PC-3 (cell line): ENCODE results near the gene KRTAP10-4. TPM values are rescaled to one million over a fixed set of nuclear protein-coding genes. Genes with fewer than 3 reads are reported as not detected.

ENCODE experiments used
- ATAC-seq: fragments of 200-7000 bp; cut with Tn5 transposase; 2 replicates; pipeline ENCODE4 v1.9.1; 2020; ENCODE audit warnings: mild to moderate bottlenecking, moderate library complexity
- BruUV-seq: library from RNA; stranded (reverse); fragments of 400-500 nt; replicated peaks from 2 replicates; lab custom pipeline; 2021; lab: Mats Ljungman, UMichigan
- CTCF ChIA-PET: fragments of 300-600 bp; sonication (Branson Sonifier 250); formaldehyde crosslinking; loops from one replicate; lab custom pipeline; 2022; ENCODE audit warnings: antibody characterized with exemption; lab: Charles Lee
- POLR2A ChIA-PET: fragments of 300-600 bp; sonication (Branson Sonifier 250); formaldehyde crosslinking; loops from one replicate; lab custom pipeline; 2022; ENCODE audit warnings: antibody characterized with exemption; ENCODE audit not compliant: unreplicated experiment; lab: Charles Lee
- DNase-seq: peaks from one replicate; pipeline ENCODE4 v3.0.0-alpha.2; 2015
- H2AFZ ChIP-seq: fragments of 300-600 bp; sonication (generic); 2 replicates; pipeline ENCODE4 v1.6.0; 2016; ENCODE audit warnings: antibody characterized with exemption, low read length
- H3F3A ChIP-seq: fragments of 300-600 bp; sonication (generic); one replicate; pipeline ENCODE4 v1.6.0; 2017; ENCODE audit warnings: antibody characterized with exemption, low read length, control low read depth, mild to moderate bottlenecking; ENCODE audit not compliant: unreplicated experiment
- H3K27ac ChIP-seq: fragments of 300-600 bp; sonication (generic); 2 replicates; pipeline ENCODE4 v1.5.1; 2016; ENCODE audit warnings: mild to moderate bottlenecking, low read length
- H3K27me3 ChIP-seq: fragments of 300-600 bp; sonication (generic); 2 replicates; pipeline ENCODE4 v1.6.1; 2016; ENCODE audit warnings: low read length, mixed read lengths
- H3K36me3 ChIP-seq: fragments of 300-600 bp; sonication (generic); 2 replicates; pipeline ENCODE4 v1.6.1; 2016; ENCODE audit warnings: low read depth, mixed run types, low read length, mixed read lengths
- H3K4me1 ChIP-seq: fragments of 300-600 bp; sonication (generic); 2 replicates; pipeline ENCODE4 v1.5.1; 2016; ENCODE audit warnings: low read length; ENCODE audit not compliant: insufficient read depth
- H3K4me2 ChIP-seq: fragments of 300-600 bp; sonication (generic); 2 replicates; pipeline ENCODE4 v1.6.0; 2016; ENCODE audit warnings: low read length
- H3K4me3 ChIP-seq: fragments of 300-600 bp; sonication (generic); 2 replicates; pipeline ENCODE4 v1.5.1; 2016; ENCODE audit warnings: mild to moderate bottlenecking, low read length, mixed read lengths
- H3K79me2 ChIP-seq: fragments of 300-600 bp; sonication (generic); 2 replicates; pipeline ENCODE4 v1.6.1; 2017; ENCODE audit warnings: low read length, mixed read lengths
- H3K9ac ChIP-seq: fragments of 300-600 bp; sonication (generic); 2 replicates; pipeline ENCODE4 v1.6.0; 2016; ENCODE audit warnings: mild to moderate bottlenecking, low read length
- H3K9me2 ChIP-seq: fragments of 300-600 bp; sonication (generic); replicated peaks from 2 replicates; pipeline ENCODE4 v1.6.1; 2016; ENCODE audit warnings: mixed run types, low read length, mixed read lengths
- H3K9me3 ChIP-seq: fragments of 300-600 bp; sonication (generic); 2 replicates; pipeline ENCODE4 v1.6.1; 2016; ENCODE audit warnings: low read length, mixed read lengths
- H4K20me1 ChIP-seq: fragments of 300-600 bp; sonication (generic); 2 replicates; pipeline ENCODE4 v1.6.1; 2016; ENCODE audit warnings: low read length, mixed read lengths
- EZH2 ChIP-seq: fragments of 300-600 bp; sonication (generic); IDR thresholded peaks from one replicate; pipeline ENCODE4 v1.6.1; 2017; ENCODE audit warnings: antibody characterized with exemption, mild to moderate bottlenecking, low read length; ENCODE audit not compliant: unreplicated experiment
- EZH2phosphoT487 ChIP-seq: fragments of 300-600 bp; sonication (generic); IDR thresholded peaks from 2 replicates; pipeline ENCODE4 v1.6.1; 2018; ENCODE audit warnings: mild to moderate bottlenecking, antibody characterized with exemption, low read length, borderline replicate concordance
- intact Hi-C: fragments of 100-400 bp; cut with micrococcal nuclease; formaldehyde crosslinking; loops from 2 replicates; pipeline ENCODE4 v1.9.0; 2023
- total RNA-seq: library from RNA; depleted of rRNA; stranded (reverse); fragments of >200 nt; gene quantifications from 2 replicates; pipeline ENCODE4 v1.2.3, GENCODE V29; 2014
- TF ChIP-seq, protein P1 (sequence below): fragments of 300-600 bp; sonication (generic); conservative IDR thresholded peaks from 2 replicates; pipeline ENCODE4 v1.5.1; 2017; ENCODE audit warnings: antibody characterized with exemption, low read depth, mild to moderate bottlenecking, low read length

KRTAP10-4 gene
- total RNA-seq, 1 experiment from 2014 or later: not detected

GRCh38 chr21:44539046-44539445, 34.5 kb upstream of the KRTAP10-4 start:
- POLR2A ChIA-PET: no interaction called here
- no peak overlapping the region for H3K4me2 ChIP-seq
- no peaks in the 10 kb centered on the region for H3K4me1 ChIP-seq
- CTCF ChIA-PET: no interaction called here
- H4K20me1 ChIP-seq: no peaks in the 10 kb centered on the region
- H3F3A ChIP-seq: no peaks in the 10 kb centered on the region
- H3K27me3 ChIP-seq: no peaks in the 10 kb centered on the region
- no peaks in the 10 kb centered on the region for H3K36me3 ChIP-seq
- H3K9ac ChIP-seq: no peak overlapping the region
- TF ChIP-seq, protein P1, sequence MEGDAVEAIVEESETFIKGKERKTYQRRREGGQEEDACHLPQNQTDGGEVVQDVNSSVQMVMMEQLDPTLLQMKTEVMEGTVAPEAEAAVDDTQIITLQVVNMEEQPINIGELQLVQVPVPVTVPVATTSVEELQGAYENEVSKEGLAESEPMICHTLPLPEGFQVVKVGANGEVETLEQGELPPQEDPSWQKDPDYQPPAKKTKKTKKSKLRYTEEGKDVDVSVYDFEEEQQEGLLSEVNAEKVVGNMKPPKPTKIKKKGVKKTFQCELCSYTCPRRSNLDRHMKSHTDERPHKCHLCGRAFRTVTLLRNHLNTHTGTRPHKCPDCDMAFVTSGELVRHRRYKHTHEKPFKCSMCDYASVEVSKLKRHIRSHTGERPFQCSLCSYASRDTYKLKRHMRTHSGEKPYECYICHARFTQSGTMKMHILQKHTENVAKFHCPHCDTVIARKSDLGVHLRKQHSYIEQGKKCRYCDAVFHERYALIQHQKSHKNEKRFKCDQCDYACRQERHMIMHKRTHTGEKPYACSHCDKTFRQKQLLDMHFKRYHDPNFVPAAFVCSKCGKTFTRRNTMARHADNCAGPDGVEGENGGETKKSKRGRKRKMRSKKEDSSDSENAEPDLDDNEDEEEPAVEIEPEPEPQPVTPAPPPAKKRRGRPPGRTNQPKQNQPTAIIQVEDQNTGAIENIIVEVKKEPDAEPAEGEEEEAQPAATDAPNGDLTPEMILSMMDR: no peak
- no peak for TF ChIP-seq EZH2phosphoT487
- TF ChIP-seq EZH2: no peak
- H3K9me3 ChIP-seq: peaks cover 10% of the 10 kb centered on the region; the same call in 1 of the 2 replicates
- ATAC-seq (no peak), DNase-seq (no peak)
- no peaks in the 10 kb centered on the region for H3K9me2 ChIP-seq
- H2AFZ ChIP-seq: no peak overlapping the region
- no peak overlapping the region for H3K4me3 ChIP-seq
- no peaks in the 10 kb centered on the region for H3K79me2 ChIP-seq
- no TSS peak for BruUV-seq
- H3K27ac ChIP-seq: no peak overlapping the region
- intact Hi-C loops: no loop called here

DNA sequence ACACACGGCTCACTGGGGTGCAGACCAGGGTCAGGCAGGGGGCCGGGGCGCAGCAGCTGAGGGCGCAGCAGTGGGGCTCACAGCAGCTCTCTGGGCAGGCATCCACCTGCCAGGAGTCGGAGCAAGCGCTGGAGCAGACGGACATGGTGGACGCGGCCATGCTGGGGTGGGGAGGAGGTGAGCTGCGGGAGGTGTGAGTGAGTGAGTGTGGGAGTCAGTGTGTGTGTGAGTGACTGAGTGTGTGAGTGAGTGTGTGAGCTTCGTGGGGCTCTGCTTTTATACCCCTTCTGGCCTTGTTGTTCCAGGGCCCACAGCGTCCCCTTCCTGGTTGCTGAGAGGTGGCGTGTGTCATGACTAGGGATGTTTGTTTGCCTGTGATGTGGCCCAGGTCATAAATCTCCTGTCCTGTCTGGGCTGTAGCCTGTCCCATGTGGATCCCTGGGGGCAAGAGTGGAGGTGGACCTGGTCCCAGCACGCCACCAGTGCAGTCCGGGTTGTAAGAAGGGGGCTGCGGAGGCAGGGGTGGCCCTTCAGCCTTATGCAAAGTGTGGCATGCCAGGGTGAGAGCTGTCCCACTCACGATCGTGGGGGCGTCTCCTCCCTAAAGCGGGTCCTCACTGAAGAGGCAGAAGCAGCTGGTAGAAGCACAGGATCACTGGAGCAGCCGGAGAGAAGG, 33.4 kb upstream of the KRTAP10-4 start, which contains the start of gene KRTAP10-1:
KRTAP10-1 (minus strand) TSS at position 205 of the 676 bp plus-strand sequence; CDS start at position 160, 45 bp downstream.
- Histone ChIP-seq H3K9me3 (peaks cover 10% of the 10 kb centered on the region; the same call in 1 of the 2 replicates), H4K20me1 (no peaks in the 10 kb centered on the region), H3K4me1 (no peaks in the 10 kb centered on the region), H3K27me3 (no peaks in the 10 kb centered on the region), H2AFZ (no peak within 1 kb of the TSS), H3K9ac (no peak within 1 kb of the TSS), H3K36me3 (no peaks in the 10 kb centered on the region), H3K79me2 (no peaks in the 10 kb centered on the region), H3K27ac (no peak within 1 kb of the TSS), H3F3A (no peaks in the 10 kb centered on the region), H3K4me2 (no peak within 1 kb of the TSS), H3K9me2 (no peaks in the 10 kb centered on the region), H3K4me3 (no peak within 1 kb of the TSS)
- TF ChIP-seq, protein P1: no peak
- TF ChIP-seq EZH2: no peak
- ChIA-PET CTCF (no interaction called here), POLR2A (no interaction called here)
- BruUV-seq: no TSS peak
- intact Hi-C loops: no loop called here
- no peak for ATAC-seq
- DNase-seq: no peak

- CTCF ChIA-PET: no interaction called here
- Histone ChIP-seq H2AFZ (no peak overlapping the region), H3K27me3 (no peaks in the 10 kb centered on the region), H3K4me3 (no peak overlapping the region), H3F3A (no peaks in the 10 kb centered on the region), H3K79me2 (no peaks in the 10 kb centered on the region), H3K4me2 (no peak overlapping the region), H3K9me3 (peaks cover 10% of the 10 kb centered on the region; the same call in 1 of the 2 replicates), H3K4me1 (no peaks in the 10 kb centered on the region), H4K20me1 (no peaks in the 10 kb centered on the region), H3K9ac (no peak overlapping the region), H3K36me3 (no peaks in the 10 kb centered on the region), H3K27ac (no peak overlapping the region), H3K9me2 (no peaks in the 10 kb centered on the region)
- POLR2A ChIA-PET: no interaction called here
- no peak for DNase-seq
- TF ChIP-seq EZH2 (no peak), EZH2phosphoT487 (no peak)
- TF ChIP-seq, protein P1: no peak
- ATAC-seq: no peak
- intact Hi-C loops: no loop called here
- no TSS peak for BruUV-seq
Measured at GRCh38 chr21:44540741-44541288, 32.7 kb upstream of the KRTAP10-4 start.
